ENCODE measurements around the gene PGM5. TPM values are rescaled to one million over a fixed set of nuclear protein-coding genes. Genes with fewer than 3 reads are reported as not detected.

Gene PGM5
- total RNA-seq, 1 experiment from 2014 or later: 0.13 TPM

GRCh38 chr9:68433531-68434110 lies 77.2 kb downstream of the PGM5 start:
- DNase-seq (ENCODE audit: low spot score): no peak
- H3K9me3 Mint-ChIP-seq: 0 out of 2 replicates have a peak, but pooled peaks cover 3% of the 10 kb centered on the region
- no peak overlapping the region for H3K4me3 Mint-ChIP-seq
- no peaks in the 10 kb centered on the region for H3K4me1 Mint-ChIP-seq
- CTCF ChIA-PET: no interaction called here
- POLR2A ChIA-PET: no interaction called here
- TF ChIP-seq ZSCAN18 (CRISPR knock-in tag; IDR thresholded peaks at IDR 0.05): no peak
- no peak for TF ChIP-seq CDX4 (CRISPR knock-in tag; IDR thresholded peaks at IDR 0.05; ENCODE audit: borderline replicate concordance)
- TF ChIP-seq CREM (CRISPR knock-in tag; IDR thresholded peaks at IDR 0.05): no peak
- no peak for TF ChIP-seq EMX1 (CRISPR knock-in tag; IDR thresholded peaks at IDR 0.05)
- no peak for TF ChIP-seq ZMAT4 (CRISPR knock-in tag; IDR thresholded peaks at IDR 0.05)
- no peak overlapping the region for H3K27ac Mint-ChIP-seq
- peaks cover 8% of the 10 kb centered on the region for H3K27me3 Mint-ChIP-seq (ENCODE audit: low read depth)
- H3K36me3 Mint-ChIP-seq: no peaks in the 10 kb centered on the region
- no peak for ATAC-seq

- DNase-seq (ENCODE audit: low spot score) (no peak), ATAC-seq (no peak)
- POLR2A ChIA-PET: no interaction called here
- Mint-ChIP-seq H3K36me3 (peaks cover 7% of the 10 kb centered on the region; the same call in 1 of the 2 replicates), H3K27me3 (ENCODE audit: low read depth) (peaks cover 17% of the 10 kb centered on the region), H3K4me3 (no peak overlapping the region), H3K9me3 (peaks cover 28% of the 10 kb centered on the region), H3K27ac (no peak overlapping the region), H3K4me1 (no peaks in the 10 kb centered on the region)
- CTCF ChIA-PET: no interaction called here
- TF ChIP-seq HMGA2 (CRISPR knock-in tag; IDR thresholded peaks at IDR 0.05): no peak
- TF ChIP-seq CDX4 (CRISPR knock-in tag; IDR thresholded peaks at IDR 0.05; ENCODE audit: borderline replicate concordance): no peak
- no peak for TF ChIP-seq NFE2L1 (CRISPR knock-in tag; IDR thresholded peaks at IDR 0.05)
- TF ChIP-seq CREB1 (CRISPR knock-in tag; IDR thresholded peaks at IDR 0.05): no peak
- TF ChIP-seq E2F4 (CRISPR knock-in tag; IDR thresholded peaks at IDR 0.05; ENCODE audit: borderline replicate concordance, low read depth): no peak
- TF ChIP-seq ZNF532 (CRISPR knock-in tag; IDR thresholded peaks at IDR 0.05; ENCODE audit: borderline replicate concordance): no peak
- no peak for TF ChIP-seq ATF1 (CRISPR knock-in tag; IDR thresholded peaks at IDR 0.05)
- TF ChIP-seq JAZF1 (CRISPR knock-in tag; IDR thresholded peaks at IDR 0.05): no peak
- no peak for TF ChIP-seq STAT6 (CRISPR knock-in tag; conservative IDR thresholded peaks at IDR 0.05; ENCODE audit: low read depth)
- no peak for TF ChIP-seq ATF6 (CRISPR knock-in tag; IDR thresholded peaks at IDR 0.05)
- no peak for TF ChIP-seq FOXK1 (CRISPR knock-in tag; IDR thresholded peaks at IDR 0.05)
- TF ChIP-seq ZNF232 (CRISPR knock-in tag; IDR thresholded peaks at IDR 0.05): no peak
- TF ChIP-seq CREM (CRISPR knock-in tag; IDR thresholded peaks at IDR 0.05): no peak
- TF ChIP-seq PRRX2 (CRISPR knock-in tag; IDR thresholded peaks at IDR 0.05): no peak
- no peak for TF ChIP-seq ZNF425 (CRISPR knock-in tag; conservative IDR thresholded peaks at IDR 0.05)
Observed at GRCh38 chr9:68437785-68438184, 81.4 kb downstream of the PGM5 start.
